AG09309 (cell line): ENCODE data around the gene CNNM3.

Experiments
- DNase-seq: peaks from one replicate; pipeline ENCODE4 v3.0.0-alpha.2; 2010; ENCODE audit warnings: low read depth
- H3K4me3 ChIP-seq: 2 replicates; pipeline ENCODE4 v1.5.1; 2011; ENCODE audit warnings: mild to moderate bottlenecking, low read depth, low read length, moderate library complexity; ENCODE audit not compliant: control insufficient read depth
- TF ChIP-seq, protein P1 (sequence below): IDR thresholded peaks from 2 replicates; pipeline ENCODE4 v1.5.1; 2011; ENCODE audit warnings: mild to moderate bottlenecking, low read depth, low read length, inconsistent platforms; ENCODE audit not compliant: insufficient read depth, control insufficient read depth; ENCODE audit errors: missing control alignments

The CNNM3 gene

DNA sequence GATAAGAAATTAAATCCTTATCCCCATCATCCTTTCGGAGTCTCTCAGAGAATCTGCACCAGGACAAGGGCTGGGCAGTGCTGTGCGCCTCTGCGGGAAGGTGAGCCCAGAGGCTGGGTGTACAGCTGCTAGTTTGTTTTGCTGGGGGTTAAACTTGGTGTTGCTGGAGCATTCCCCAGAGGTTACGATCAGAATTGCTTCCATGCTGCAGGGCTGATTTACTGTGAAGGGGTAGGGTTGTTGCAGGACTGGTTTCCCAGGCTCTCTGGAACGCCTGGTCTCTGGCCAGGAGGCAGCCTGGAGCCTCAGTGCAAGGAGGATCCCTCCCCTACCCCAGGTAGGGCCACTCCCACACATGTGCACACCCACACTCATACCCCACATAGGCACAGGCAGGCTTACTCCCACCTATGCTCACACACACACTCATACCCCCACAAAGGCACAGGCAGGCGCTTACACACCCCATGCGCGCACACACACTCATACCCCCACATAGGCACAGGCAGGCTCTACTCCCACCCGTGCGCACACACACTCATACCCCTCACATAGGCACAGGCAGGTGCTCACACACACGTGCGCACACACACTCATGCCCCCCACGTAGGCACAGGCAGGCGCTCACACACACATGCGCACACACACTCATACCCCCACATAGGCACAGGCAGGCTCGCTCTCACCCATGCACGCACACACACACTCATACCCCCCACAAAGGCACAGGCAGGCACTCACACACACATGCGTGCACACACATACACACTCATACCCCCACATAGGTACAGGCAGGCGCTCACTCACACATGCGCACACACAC, 44.1 kb upstream of the CNNM3 start:
- TF ChIP-seq, protein P1, sequence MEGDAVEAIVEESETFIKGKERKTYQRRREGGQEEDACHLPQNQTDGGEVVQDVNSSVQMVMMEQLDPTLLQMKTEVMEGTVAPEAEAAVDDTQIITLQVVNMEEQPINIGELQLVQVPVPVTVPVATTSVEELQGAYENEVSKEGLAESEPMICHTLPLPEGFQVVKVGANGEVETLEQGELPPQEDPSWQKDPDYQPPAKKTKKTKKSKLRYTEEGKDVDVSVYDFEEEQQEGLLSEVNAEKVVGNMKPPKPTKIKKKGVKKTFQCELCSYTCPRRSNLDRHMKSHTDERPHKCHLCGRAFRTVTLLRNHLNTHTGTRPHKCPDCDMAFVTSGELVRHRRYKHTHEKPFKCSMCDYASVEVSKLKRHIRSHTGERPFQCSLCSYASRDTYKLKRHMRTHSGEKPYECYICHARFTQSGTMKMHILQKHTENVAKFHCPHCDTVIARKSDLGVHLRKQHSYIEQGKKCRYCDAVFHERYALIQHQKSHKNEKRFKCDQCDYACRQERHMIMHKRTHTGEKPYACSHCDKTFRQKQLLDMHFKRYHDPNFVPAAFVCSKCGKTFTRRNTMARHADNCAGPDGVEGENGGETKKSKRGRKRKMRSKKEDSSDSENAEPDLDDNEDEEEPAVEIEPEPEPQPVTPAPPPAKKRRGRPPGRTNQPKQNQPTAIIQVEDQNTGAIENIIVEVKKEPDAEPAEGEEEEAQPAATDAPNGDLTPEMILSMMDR, result no peak
- DNase-seq, result no peak
- no peak overlapping the region for H3K4me3 ChIP-seq

DNA sequence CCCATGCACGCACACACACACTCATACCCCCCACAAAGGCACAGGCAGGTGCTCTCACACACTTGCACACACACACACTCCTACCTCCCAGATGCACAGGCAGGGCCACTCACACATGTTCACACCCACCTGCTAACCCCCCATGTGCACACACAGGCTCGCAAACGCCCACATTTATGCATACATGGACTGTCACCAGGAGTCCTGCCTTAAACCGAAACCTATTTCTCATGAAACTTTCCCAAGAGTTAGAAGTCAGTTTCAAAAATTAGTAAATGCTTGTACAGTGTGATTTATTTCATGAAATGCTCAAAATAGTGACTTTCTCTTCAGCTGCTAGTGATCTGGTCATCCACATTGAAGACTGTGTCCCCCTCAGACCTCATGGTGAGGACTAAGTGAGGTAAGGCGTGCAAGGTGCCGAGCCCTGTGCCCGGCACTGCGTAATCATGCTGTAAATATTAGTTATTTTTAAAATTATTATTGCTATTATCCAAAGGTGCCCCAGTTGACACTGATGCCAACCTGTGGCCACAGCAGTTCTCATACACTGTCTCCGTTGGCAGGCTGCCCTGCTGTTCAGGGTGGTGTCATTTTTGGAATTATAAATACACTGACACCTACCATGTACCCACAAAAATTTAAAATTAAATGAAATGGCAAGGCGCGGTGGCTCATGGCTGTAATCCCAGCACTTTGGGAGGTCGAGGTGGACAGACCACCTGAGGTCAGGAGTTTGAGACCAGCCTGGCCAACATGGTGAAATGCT, 43.0 kb upstream of the CNNM3 start:
- TF ChIP-seq, protein P1, result no peak
- no peak overlapping the region for H3K4me3 ChIP-seq
- no peak for DNase-seq

DNA sequence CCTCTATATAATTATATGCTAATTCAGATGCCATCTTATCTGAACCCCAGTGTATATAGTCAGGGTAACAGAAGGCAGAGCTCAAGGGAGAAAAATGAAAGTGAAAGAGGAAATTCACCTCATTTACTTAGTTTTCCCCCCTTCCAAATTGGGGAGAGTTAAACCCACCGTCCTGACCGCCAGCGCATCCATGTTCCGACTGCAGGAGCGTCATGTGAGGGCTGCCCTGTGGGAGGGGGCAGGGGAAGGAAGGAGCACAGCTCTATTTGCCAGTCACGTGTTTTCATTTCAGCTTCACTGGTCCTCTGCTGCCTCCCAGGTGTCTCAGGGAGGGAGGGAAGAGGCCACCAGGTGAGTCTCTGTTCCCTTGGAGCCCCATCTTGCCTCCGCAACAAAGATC, 42.1 kb upstream of the CNNM3 start:
- DNase-seq, result no peak
- TF ChIP-seq, protein P1, result no peak
- no peak overlapping the region for H3K4me3 ChIP-seq

DNA sequence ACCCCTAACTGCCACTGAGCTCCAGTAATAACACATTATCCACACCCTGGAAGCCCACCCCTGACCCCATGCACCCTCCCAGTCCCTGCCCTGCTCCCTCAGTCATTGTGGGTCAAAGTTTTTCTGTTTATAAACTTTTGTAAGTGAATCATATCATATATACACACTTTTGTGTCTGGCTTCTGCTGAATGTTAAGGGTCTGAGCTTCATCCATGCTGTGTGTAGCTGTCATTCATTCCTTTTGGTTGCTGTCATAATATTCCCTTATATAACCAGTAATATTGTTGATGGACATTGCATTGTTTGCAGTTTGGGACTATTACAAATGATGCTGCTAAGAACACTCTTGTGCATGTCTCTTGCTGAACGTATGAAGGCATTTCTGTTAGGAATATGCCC, 40.9 kb upstream of the CNNM3 start:
- H3K4me3 ChIP-seq, result no peak overlapping the region

DNA sequence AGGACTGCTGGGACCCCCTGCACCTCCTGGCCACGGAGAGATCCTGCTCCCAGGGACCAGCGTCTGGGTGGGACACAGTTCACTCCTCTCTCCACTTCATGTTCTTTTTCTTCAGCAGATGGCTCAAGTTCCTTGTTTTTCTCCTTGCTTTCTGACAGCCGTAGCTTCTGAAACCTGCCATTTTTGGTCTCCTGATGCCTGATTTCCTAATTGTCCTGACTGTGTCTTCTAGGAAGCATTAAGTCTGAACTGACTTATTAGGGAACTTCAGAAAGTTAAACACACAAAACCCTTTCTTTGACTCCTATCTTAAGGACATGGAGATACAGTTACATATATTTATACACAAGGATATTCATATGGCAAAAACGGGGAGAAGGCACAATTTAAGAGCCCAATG, 32.7 kb upstream of the CNNM3 start:
- H3K4me3 ChIP-seq, result no peak overlapping the region
- TF ChIP-seq, protein P1, result no peak

More for the DNA sequence above, 40.9 kb upstream of the CNNM3 start:
- no peak for DNase-seq
- TF ChIP-seq, protein P1, result no peak

DNA sequence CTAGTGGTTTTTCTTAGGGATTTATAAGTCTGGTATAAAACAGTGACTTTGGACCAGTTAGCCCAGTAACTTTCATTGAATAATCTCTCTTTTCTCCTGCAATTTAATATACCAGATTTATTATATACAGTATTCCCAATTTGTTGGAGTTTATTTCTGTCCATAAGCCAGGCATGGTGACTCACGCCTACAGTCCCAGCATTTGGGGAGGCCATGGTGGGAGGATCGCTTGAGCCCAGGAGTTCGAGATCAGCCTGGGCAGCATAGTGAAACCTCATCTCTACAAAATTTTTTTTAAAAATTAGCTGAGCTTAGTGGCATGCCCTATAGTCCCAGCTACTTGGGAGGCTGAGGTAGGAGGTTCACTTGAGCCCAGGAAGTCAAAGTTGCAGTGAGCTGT, 28.7 kb upstream of the CNNM3 start:
- no peak for DNase-seq
- no peak overlapping the region for H3K4me3 ChIP-seq
- TF ChIP-seq, protein P1, result no peak

More for the DNA sequence above, 32.7 kb upstream of the CNNM3 start:
- DNase-seq, result no peak
